Fibroblast of peridontal ligament (primary cell): ENCODE results near the gene SYT10.
"Not testable (repeated sequence)": the region's sequence is repeated elsewhere in the genome, so short reads cannot be mapped to it uniquely, and the experiment has no call there.

Source experiments
- DNase-seq: peaks from one replicate; pipeline ENCODE4 v3.0.0-alpha.2; 2010; ENCODE audit errors: extremely low read depth

The SYT10 gene

GRCh38 chr12:33357181-33357580 lies 82.4 kb downstream of the SYT10 start:
- DNase-seq = no peak

GRCh38 chr12:33349791-33350190 lies 89.8 kb downstream of the SYT10 start:
- DNase-seq = no peak

GRCh38 chr12:33331961-33332398 lies 107.6 kb downstream of the SYT10 start:
- DNase-seq = not testable (repeated sequence)

- DNase-seq = no peak
These were observed 108.7 kb downstream of the SYT10 start for GRCh38 chr12:33330940-33331339.
